HG02678 (cell line): ENCODE results near the gene LAMA5.

ENCODE experiments used
- ATAC-seq: cut with Tn5 transposase; IDR thresholded peaks from one replicate; pipeline ENCODE4 v1.9.1; 2021; ENCODE audit warnings: mild to moderate bottlenecking, moderate library complexity; ENCODE audit not compliant: unreplicated experiment

The LAMA5 gene

GRCh38 chr20:62330576-62331317, 36.4 kb downstream of the LAMA5 start:
- no peak for ATAC-seq

- no peak for ATAC-seq
These were observed 37.4 kb downstream of the LAMA5 start for GRCh38 chr20:62329389-62330377.

DNA sequence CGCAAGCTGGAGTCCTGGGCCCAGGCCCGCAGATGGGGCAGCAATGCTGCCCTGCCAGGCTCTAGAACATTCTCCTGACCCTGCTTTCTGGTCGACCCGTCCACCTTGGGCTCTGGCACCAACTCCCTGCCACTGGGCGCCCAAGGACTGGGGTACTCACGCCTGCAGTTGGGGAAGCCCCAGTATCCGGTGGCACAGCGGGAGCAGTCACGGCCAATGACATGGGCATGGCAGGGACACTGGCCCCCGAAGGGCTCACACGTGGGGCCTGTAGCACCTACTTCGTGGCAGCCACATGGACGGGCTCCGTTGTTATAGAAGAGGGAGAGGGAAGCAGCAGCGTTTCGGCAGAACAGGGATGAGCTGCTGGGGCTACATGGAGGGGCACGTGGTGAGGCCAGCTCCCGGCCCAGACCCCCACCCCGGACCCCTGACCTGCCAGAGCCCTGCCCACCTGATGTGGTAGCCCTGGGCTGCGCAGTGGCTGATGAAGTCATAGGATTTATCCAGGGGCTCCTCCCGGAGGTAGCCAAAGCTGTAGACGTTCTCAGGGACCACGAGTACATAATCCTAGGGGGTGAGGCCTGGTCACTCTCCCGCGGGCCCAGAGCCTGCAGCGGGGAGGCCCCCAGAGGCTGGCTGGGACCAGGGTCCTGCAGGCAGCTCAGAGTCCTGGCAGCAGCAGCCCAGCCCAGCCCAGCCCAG, 38.3 kb downstream of the LAMA5 start:
- no peak for ATAC-seq

- ATAC-seq, result no peak
These were observed 39.2 kb downstream of the LAMA5 start for GRCh38 chr20:62327726-62328495.

DNA sequence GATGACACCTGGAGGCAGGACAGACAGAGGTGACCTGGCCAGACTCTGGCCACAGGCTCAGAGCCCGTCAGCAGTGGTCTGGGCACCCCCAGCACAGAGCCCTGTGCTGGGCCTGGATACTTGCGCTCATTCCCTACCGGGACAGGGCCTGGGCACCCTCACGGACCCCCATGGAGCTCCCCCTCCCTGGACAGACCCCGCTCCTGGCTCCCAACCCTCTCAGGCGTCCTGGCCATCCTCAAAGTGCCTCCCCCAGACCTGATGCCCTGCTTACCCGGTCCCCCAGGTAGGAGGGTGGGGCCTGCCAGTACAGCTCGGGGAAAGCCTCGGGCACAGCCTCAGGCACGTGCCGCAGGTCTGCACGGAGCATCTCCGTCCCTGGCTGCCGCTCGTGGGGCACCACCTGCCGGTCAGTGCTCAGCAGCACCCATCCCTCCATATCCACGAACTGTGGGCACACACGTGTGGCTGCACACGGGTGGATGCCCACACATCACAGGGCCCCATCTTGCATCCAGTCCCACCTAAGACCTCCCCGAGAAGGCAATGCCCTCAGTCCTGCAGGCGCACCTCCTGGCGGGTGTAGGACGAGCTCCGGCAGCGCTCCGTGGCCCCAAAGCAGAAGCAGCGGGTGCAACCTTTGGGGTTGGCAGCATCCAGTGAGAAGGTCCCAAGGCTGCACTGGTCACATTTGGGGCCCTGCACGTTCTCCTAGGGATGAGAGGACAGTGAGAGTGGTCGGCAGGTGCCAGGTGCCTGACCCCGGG, 40.0 kb downstream of the LAMA5 start:
- ATAC-seq, result no peak

GRCh38 chr20:62326559-62326958, 40.6 kb downstream of the LAMA5 start:
- no peak for ATAC-seq

DNA sequence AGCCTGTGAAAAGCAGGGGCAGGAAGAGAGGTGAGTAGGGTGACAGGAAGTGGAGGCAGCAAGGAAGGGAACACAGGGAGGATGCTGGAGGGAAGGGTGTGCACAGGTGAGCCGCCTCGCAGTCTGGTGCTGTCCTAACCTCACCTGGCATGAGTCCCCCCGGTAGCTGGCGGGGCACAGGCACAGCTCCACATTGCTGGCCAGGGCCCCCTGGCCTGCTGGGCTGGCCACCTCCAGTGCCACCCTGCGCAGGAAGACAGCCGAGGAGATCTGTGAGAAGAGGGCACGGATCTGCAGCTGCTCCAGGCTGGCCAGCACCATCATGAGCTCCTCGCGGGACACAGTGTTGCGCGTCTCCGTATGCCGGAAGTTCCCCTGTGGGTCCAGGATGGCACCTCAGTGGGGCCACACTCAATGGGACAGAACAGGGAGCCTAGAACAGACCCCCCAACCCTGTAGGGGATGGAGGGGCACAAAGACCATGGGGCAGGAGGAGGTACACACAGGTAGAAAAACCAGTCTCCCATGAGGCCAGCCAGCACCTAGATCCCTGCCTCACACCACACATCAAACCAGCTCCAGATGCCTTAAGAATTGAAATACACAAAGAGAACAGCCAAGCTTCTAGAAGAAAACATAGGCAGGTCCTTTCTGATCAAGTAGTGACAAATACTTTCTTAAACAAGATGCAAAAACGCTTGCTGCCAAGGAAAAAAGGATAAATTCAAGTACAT, 41.8 kb downstream of the LAMA5 start:
- ATAC-seq, result no peak

DNA sequence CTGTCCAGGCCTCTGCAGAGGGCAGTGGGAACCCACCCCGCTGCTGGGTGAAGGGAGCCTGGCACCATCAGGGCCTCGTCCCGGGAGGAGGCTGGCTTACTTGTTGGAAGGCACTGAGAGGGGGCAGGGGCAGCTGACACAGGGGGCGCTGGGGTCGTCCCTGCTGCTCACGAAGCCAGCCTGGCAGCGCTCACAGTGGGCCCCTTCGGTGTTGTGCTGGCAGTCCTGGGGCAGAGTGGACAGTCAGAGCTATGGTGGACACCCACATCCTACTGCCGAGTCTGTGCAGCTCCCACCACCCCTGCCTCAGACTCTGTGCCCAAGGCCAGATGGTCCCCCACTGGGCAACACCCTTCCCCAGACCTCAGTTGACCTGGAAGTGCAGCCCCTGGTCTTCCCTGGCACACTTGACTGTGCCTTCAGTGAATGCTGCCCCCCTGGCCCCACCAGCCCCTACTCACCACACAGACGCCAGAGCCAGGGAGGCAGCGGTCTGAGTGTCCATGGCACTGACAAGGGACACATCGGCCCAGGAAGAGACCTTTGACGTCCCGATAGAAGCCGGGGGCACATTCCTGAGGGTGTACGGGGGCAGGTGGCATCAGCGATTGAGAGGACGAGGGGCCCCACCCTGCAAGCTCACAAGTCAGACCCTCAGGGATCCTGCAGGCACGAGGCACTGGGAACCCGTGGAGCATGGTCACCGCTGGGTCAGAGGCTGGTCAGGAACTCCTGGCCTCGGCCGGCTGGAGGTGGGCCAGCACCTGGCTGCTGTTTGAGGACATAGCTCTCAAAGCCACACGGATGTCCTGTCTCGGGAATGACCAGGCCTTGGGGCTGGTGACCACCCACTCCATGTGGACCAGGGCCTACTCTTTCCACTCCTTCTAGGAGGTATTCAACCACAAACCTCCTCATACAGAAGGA, 42.9 kb downstream of the LAMA5 start:
- ATAC-seq, result no peak

DNA sequence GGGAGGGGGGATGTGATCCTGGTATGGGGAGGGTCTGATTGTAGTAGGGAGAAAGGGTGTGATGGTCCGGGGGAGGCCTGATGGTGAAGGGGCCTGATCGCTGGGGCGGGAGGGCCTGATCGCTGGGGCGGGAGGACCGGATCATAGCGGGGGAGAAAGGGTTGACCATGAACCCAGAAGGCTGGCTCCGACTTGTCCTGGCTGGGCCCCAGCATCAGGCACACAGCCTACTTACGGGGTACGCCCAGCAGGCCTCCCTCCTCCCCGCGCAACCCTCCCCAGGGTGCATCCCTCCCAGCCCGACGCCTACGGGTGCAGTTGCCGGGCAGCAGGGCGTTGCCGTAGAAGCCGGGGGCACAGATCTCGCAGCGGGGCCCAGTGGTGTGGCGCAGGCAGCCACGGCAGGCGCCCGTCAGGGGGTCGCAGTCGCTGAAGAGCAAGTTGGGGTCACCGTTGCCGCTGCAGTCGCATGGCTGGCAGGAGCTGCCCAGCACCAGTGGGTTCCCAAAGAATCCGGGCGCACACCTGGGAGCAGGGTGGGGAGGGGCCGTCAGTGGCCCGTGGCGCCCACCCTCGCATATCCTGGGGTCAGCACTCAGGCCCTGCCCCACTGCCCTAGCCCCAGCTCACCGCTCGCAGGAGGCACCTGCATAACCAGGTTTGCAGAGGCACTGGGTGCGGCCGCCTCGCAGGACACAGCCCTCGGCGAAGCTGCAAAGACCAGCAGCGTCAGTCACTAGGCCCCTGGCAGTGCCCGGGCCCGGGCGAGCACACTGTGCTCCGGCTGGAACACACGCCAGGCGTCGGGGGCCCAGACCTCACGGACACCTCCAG, 43.7 kb downstream of the LAMA5 start:
- no peak for ATAC-seq

GRCh38 chr20:62322492-62323041, 44.5 kb downstream of the LAMA5 start:
- ATAC-seq, result no peak

DNA sequence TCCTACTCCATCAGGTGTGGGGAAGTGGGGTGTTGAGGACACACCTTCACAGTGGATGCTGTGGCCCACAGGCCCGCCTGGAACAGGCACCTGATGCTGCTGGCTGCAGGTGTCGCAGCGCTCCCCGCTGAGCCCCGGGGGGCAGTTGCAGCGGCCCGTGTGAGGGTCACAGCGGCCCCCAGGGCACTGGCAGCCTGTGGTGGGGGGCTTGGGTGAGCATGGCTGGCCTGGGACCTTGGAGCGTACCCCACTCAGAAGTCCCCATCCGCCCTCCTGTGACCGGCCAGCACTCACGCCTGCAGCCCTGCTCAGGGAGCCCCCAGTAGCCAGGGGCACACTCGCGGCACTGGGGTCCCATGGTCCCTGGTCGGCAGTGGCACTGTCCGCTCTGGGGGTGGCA, 45.1 kb downstream of the LAMA5 start:
- ATAC-seq, result no peak

- no peak for ATAC-seq
These were observed 45.6 kb downstream of the LAMA5 start for GRCh38 chr20:62321521-62321948.

- no peak for ATAC-seq
These were observed 46.3 kb downstream of the LAMA5 start for GRCh38 chr20:62320581-62321354.

- ATAC-seq, result no peak
These were observed 47.7 kb downstream of the LAMA5 start for GRCh38 chr20:62319346-62319909.

GRCh38 chr20:62318400-62319345, 48.4 kb downstream of the LAMA5 start:
- ATAC-seq, result no peak
